CD4-positive, CD25-positive, alpha-beta regulatory T cell (primary cell): ENCODE data around the gene RASAL1. TPM values are rescaled to one million over a fixed set of nuclear protein-coding genes. Genes with fewer than 3 reads are reported as not detected.
A peak's percentile ranks its signal among the peaks of the same experiment; 100 is the strongest.

Experiments used
- ATAC-seq, 2 donors: fragments of 150-1000 bp; cut with Tn5 transposase; one replicate each; pipeline ENCODE4 v1.10.0; 2021; ENCODE audit warnings: low read depth in 2 of 2, moderate number of reproducible peaks in 2 of 2, moderate library complexity in 1 of 2
- DNase-seq, 3 donors: peaks; one replicate each; pipeline versions ENCODE4 v3.0.0 to v3.0.0-alpha.2; 2012 to 2022; ENCODE audit warnings: mixed read lengths in 1 of 3
- H3K27ac ChIP-seq: one replicate; pipeline ENCODE4 v1.7.0; 2013; ENCODE audit warnings: mild to moderate bottlenecking, low read length; ENCODE audit not compliant: insufficient read depth, poor library complexity, severe bottlenecking
- H3K27me3 ChIP-seq: one replicate; pipeline ENCODE4 v1.7.0; 2013; ENCODE audit warnings: low read length; ENCODE audit not compliant: control insufficient read depth, insufficient read depth
- H3K36me3 ChIP-seq: one replicate; pipeline ENCODE4 v1.7.0; 2013; ENCODE audit warnings: mild to moderate bottlenecking, low read length, moderate library complexity; ENCODE audit not compliant: control insufficient read depth, insufficient read depth
- H3K4me1 ChIP-seq: 2 replicates; pipeline ENCODE4 v1.7.0; 2013; ENCODE audit warnings: mild to moderate bottlenecking, low read length; ENCODE audit not compliant: insufficient read depth, control insufficient read depth, poor library complexity, severe bottlenecking
- H3K4me3 ChIP-seq: one replicate; pipeline ENCODE4 v1.7.0; 2013; ENCODE audit warnings: low read depth, mild to moderate bottlenecking, low read length, moderate library complexity
- H3K9me3 ChIP-seq, 2 experiments: 1 replicate in 1 of 2; 2 replicates in 1 of 2; pipeline ENCODE4 v1.7.0; 2013; ENCODE audit warnings: low read length in 2 of 2, mild to moderate bottlenecking in 1 of 2, moderate library complexity in 1 of 2; ENCODE audit not compliant: control insufficient read depth in 2 of 2
- H3K27ac Mint-ChIP-seq, 3 donors: one replicate each; pipeline ENCODE4 v1.8.0; 2020 to 2022; ENCODE audit warnings: mild to moderate bottlenecking in 3 of 3, mixed read lengths in 3 of 3, moderate library complexity in 2 of 3
- H3K27me3 Mint-ChIP-seq: one replicate; pipeline ENCODE4 v1.8.0; 2022; ENCODE audit warnings: mild to moderate bottlenecking, mixed read lengths
- H3K36me3 Mint-ChIP-seq: one replicate; pipeline ENCODE4 v1.8.0; 2020; ENCODE audit warnings: mixed read lengths
- H3K4me1 Mint-ChIP-seq, 4 donors: one replicate each; pipeline ENCODE4 v1.8.0; 2020 to 2022; ENCODE audit warnings: mixed read lengths in 4 of 4, mild to moderate bottlenecking in 1 of 4
- H3K4me3 Mint-ChIP-seq, 4 donors: one replicate each; pipeline ENCODE4 v1.8.0; 2020 to 2022; ENCODE audit warnings: mild to moderate bottlenecking in 4 of 4, mixed read lengths in 4 of 4, moderate library complexity in 3 of 4
- H3K9me3 Mint-ChIP-seq, 7 donors: one replicate each; pipeline ENCODE4 v1.8.0; 2020 to 2022; ENCODE audit warnings: mixed read lengths in 7 of 7, mild to moderate bottlenecking in 3 of 7, moderate library complexity in 2 of 7
- polyA plus RNA-seq, 4 donors: library from polyadenylated mRNA; unstranded; fragments of 300-500 nt; fragmentation: Illumina TruSeq; gene quantifications; one replicate each; pipeline ENCODE4 v1.2.3, GENCODE V29; 2021
- total RNA-seq: library from RNA; stranded (reverse); gene quantifications from one replicate; pipeline ENCODE4 v1.2.3, GENCODE V29; 2022

RASAL1 gene
- total and polyA plus RNA-seq, 5 donors from 2014 or later = 0.42 to 0.79 (median 0.73) TPM; not detected in 2

- Mint-ChIP-seq H3K4me1 (peaks cover 3 to 9% (median 5%) of the 10 kb centered on the region in 4 donors), H3K4me3 (peak overlapping the region in 1 of 4 donors; percentile 47), H3K36me3 (peaks cover 19% of the 10 kb centered on the region), H3K27me3 (peaks cover 5% of the 10 kb centered on the region), H3K9me3 (no peaks in the 10 kb centered on the region), H3K27ac (peak overlapping the region in 1 of 3 donors; percentile 25)
- Histone ChIP-seq H3K27ac (no peak overlapping the region), H3K27me3 (no peaks in the 10 kb centered on the region), H3K4me1 (peaks cover 12% of the 10 kb centered on the region), H3K9me3 (no peaks in the 10 kb centered on the region), H3K4me3 (no peak overlapping the region), H3K36me3 (peaks cover 50% of the 10 kb centered on the region)
- ATAC-seq (no peak), DNase-seq (no peak)
Observed at GRCh38 chr12:113158439-113159203, 23.1 kb upstream of the RASAL1 start.

- Mint-ChIP-seq H3K4me3 (no peak overlapping the region), H3K27ac (peak overlapping the region; percentile 5 to 68 (median 59)), H3K36me3 (peaks cover 19% of the 10 kb centered on the region), H3K9me3 (no peaks in the 10 kb centered on the region), H3K4me1 (peaks cover 3 to 19% (median 9%) of the 10 kb centered on the region in 4 donors), H3K27me3 (peaks cover 13% of the 10 kb centered on the region)
- no peaks in the 10 kb centered on the region for H3K9me3 ChIP-seq
- ATAC-seq (no peak), DNase-seq (no peak)
- H3K27ac ChIP-seq = no peak overlapping the region
- H3K4me3 ChIP-seq = no peak overlapping the region
- peaks cover 38% of the 10 kb centered on the region for H3K36me3 ChIP-seq
- H3K4me1 ChIP-seq = peaks cover 24% of the 10 kb centered on the region
- no peaks in the 10 kb centered on the region for H3K27me3 ChIP-seq
Observed at GRCh38 chr12:113157218-113157859, 21.8 kb upstream of the RASAL1 start.

GRCh38 chr12:113155646-113156045 lies 20.1 kb upstream of the RASAL1 start:
- Histone ChIP-seq H3K4me3 (no peak overlapping the region), H3K9me3 (no peaks in the 10 kb centered on the region), H3K36me3 (peaks cover 26% of the 10 kb centered on the region), H3K27ac (no peak overlapping the region), H3K4me1 (peaks cover 24% of the 10 kb centered on the region), H3K27me3 (no peaks in the 10 kb centered on the region)
- Mint-ChIP-seq H3K4me1 (peaks cover 6 to 24% (median 11%) of the 10 kb centered on the region in 4 donors), H3K4me3 (peak overlapping the region in 1 of 4 donors; percentile 21), H3K9me3 (no peaks in the 10 kb centered on the region), H3K27me3 (peaks cover 20% of the 10 kb centered on the region), H3K36me3 (peaks cover 18% of the 10 kb centered on the region), H3K27ac (no peak overlapping the region)
- DNase-seq = no peak
- no peak for ATAC-seq

- Histone ChIP-seq H3K4me1 (peaks cover 24% of the 10 kb centered on the region), H3K27ac (no peak overlapping the region), H3K36me3 (peaks cover 21% of the 10 kb centered on the region), H3K27me3 (no peaks in the 10 kb centered on the region), H3K9me3 (no peaks in the 10 kb centered on the region), H3K4me3 (no peak overlapping the region)
- Mint-ChIP-seq H3K9me3 (no peaks in the 10 kb centered on the region), H3K27ac (no peak overlapping the region), H3K4me1 (peaks cover 6 to 24% (median 11%) of the 10 kb centered on the region in 4 donors), H3K36me3 (peaks cover 13% of the 10 kb centered on the region), H3K27me3 (peaks cover 20% of the 10 kb centered on the region), H3K4me3 (no peak overlapping the region)
- DNase-seq = no peak
- no peak for ATAC-seq
Observed at GRCh38 chr12:113155060-113155459, 19.5 kb upstream of the RASAL1 start.

GRCh38 chr12:113154351-113154973 lies 18.9 kb upstream of the RASAL1 start:
- no peak overlapping the region for H3K27ac Mint-ChIP-seq
- no peak for ATAC-seq
- H3K27me3 Mint-ChIP-seq = peaks cover 20% of the 10 kb centered on the region
- no peak overlapping the region for H3K4me3 ChIP-seq
- H3K36me3 ChIP-seq = peaks cover 15% of the 10 kb centered on the region
- no peaks in the 10 kb centered on the region for H3K9me3 ChIP-seq
- no peaks in the 10 kb centered on the region for H3K9me3 Mint-ChIP-seq
- H3K4me1 Mint-ChIP-seq = peaks cover 6 to 24% (median 11%) of the 10 kb centered on the region in 4 donors
- H3K36me3 Mint-ChIP-seq = peaks cover 11% of the 10 kb centered on the region
- peak in 1 of 3 donors; percentile 35 for DNase-seq
- H3K4me1 ChIP-seq = peaks cover 24% of the 10 kb centered on the region
- no peaks in the 10 kb centered on the region for H3K27me3 ChIP-seq
- no peak overlapping the region for H3K27ac ChIP-seq
- H3K4me3 Mint-ChIP-seq = peak overlapping the region in 2 of 4 donors; percentile 84 to 87

- Histone ChIP-seq H3K27me3 (no peaks in the 10 kb centered on the region), H3K4me1 (peaks cover 24% of the 10 kb centered on the region), H3K36me3 (peaks cover 2% of the 10 kb centered on the region), H3K4me3 (peak overlapping the region; percentile 61), H3K9me3 (no peaks in the 10 kb centered on the region), H3K27ac (no peak overlapping the region)
- Mint-ChIP-seq H3K9me3 (no peaks in the 10 kb centered on the region), H3K4me3 (peak overlapping the region; percentile 84 to 94 (median 87)), H3K27ac (peak overlapping the region in 2 of 3 donors; percentile 34 to 59), H3K4me1 (peaks cover 6 to 24% (median 11%) of the 10 kb centered on the region in 4 donors), H3K27me3 (peaks cover 20% of the 10 kb centered on the region), H3K36me3 (peaks cover 5% of the 10 kb centered on the region)
- peak; percentile 45 to 81 (median 74) for DNase-seq
- peak; percentile 78 to 84 for ATAC-seq
Observed at GRCh38 chr12:113152835-113153814, 17.6 kb upstream of the RASAL1 start.
